Heart left ventricle (tissue), 16 donors: ENCODE measurements around the gene XYLT2. TPM values are rescaled to one million over a fixed set of nuclear protein-coding genes. Genes with fewer than 3 reads are reported as not detected.

Source experiments
- ATAC-seq, 4 donors: fragments of 200-7000 bp; cut with Tn5 transposase; one replicate each; pipeline ENCODE4 v1.9.1; 2020 to 2022; ENCODE audit warnings: moderate library complexity in 4 of 4, mild to moderate bottlenecking in 3 of 4, moderate number of reproducible peaks in 1 of 4
- DNase-seq, 5 donors: peaks; one replicate each; pipeline ENCODE4 v3.0.0-alpha.2; 2020
- H3K27ac ChIP-seq, 12 donors: fragments of 200-600 bp; sonication (generic) in 4 of 12; one replicate each; pipeline versions ENCODE4 v1.5.0 to v1.8.0; 2016 to 2022; ENCODE audit warnings: mild to moderate bottlenecking in 2 of 12
- H3K27me3 ChIP-seq, 9 donors: fragments of 200-600 bp; sonication (generic) in 2 of 9; one replicate each; pipeline versions ENCODE4 v1.5.1 to v1.8.0; 2016 to 2022; ENCODE audit warnings: mild to moderate bottlenecking in 3 of 9
- H3K36me3 ChIP-seq, 9 donors: fragments of 200-600 bp; sonication (generic) in 2 of 9; one replicate each; pipeline versions ENCODE4 v1.5.0 to v1.8.0; 2018 to 2022; ENCODE audit warnings: mild to moderate bottlenecking in 2 of 9
- H3K4me1 ChIP-seq, 12 donors: fragments of 200-600 bp; sonication (generic) in 4 of 12; one replicate each; pipeline versions ENCODE4 v1.5.0 to v1.8.0; 2016 to 2022; ENCODE audit warnings: mild to moderate bottlenecking in 3 of 12
- H3K4me3 ChIP-seq, 12 donors: fragments of 200-600 bp; sonication (generic) in 4 of 12; one replicate each; pipeline versions ENCODE4 v1.5.0 to v1.8.0; 2017 to 2022; ENCODE audit warnings: mild to moderate bottlenecking in 9 of 12, moderate library complexity in 4 of 12
- H3K9me3 ChIP-seq, 12 donors: fragments of 200-600 bp; sonication (generic) in 4 of 12; one replicate each; pipeline versions ENCODE4 v1.5.0 to v1.8.0; 2016 to 2022; ENCODE audit warnings: mild to moderate bottlenecking in 1 of 12
- CTCF ChIP-seq, 12 donors: fragments of 200-600 bp; sonication (generic) in 4 of 12; IDR thresholded peaks; one replicate each; pipeline versions ENCODE4 v1.5.0 to v1.8.0; 2018 to 2022; ENCODE audit warnings: antibody characterized with exemption in 12 of 12, mild to moderate bottlenecking in 5 of 12
- POLR2A ChIP-seq, 2 donors: fragments of 450-650 bp; IDR thresholded peaks; one replicate each; pipeline ENCODE4 v1.6.1; 2017; ENCODE audit warnings: antibody characterized with exemption in 2 of 2, mild to moderate bottlenecking in 2 of 2, moderate library complexity in 2 of 2
- WGBS, 4 donors: extraction: QIAGEN DNeasy Blood & Tissue Kit in 2 of 4; methylation state at CpG; one replicate each; pipeline versions ENCODE4 v1.1.5 to v1.1.7; 2013 to 2018; 5-methylcytosine and 5-hydroxymethylcytosine counted together
- intact Hi-C, 10 donors: fragments of 100-400 bp; cut with DNase I; formaldehyde crosslinking; loops; one replicate each; pipeline versions ENCODE4 v1.11.1 to v1.14.2; 2022
- polyA plus RNA-seq, 2 donors: library from polyadenylated mRNA; stranded (reverse); fragments of 200-250 nt; gene quantifications; one replicate each; pipeline ENCODE4 v1.2.3, GENCODE V29; 2013
- total RNA-seq, 9 donors: library from RNA; depleted of rRNA in 2 of 9; stranded (reverse); fragments of >200 nt in 2 of 9; fragmentation: NEBNext Ultra II Directional in 3 of 9; extraction: Animal tissue kit (Norgen Biotek cat#: 25700) in 3 of 9; gene quantifications; one replicate each; pipeline versions ENCODE4 v1.1.0 to v1.2.4, GENCODE V29; 2016 to 2023
- donor health status: ischemic (EF 13 %, LVEDD 7.1; RV severe dilation, severe dysfunction).
- donor health status: healthy with polysubstance abuse.
- donor health status: DM: no; HTN: yes; CAD: no.
- donor health status: DM: no; HTN: no; CAD: no.
- donor health status: ischemic (EF 25% LVEDD 6.9; RV normal size, moderate dysfunction).
- donor health status: ischemic (EF 25% LVEDD 5.7; RV mildly dilated, moderate dysfunction).
- donor health status: healthy.
- donor health status: DM: yes; HTN: yes; CAD: no.
- donor health status: ischemic (EF 35%, LVEDD 5.7; RV mildly dilated, moderate dysfunction).
- donor health status: nonischemic (EF 11% LVEDD 7.7; RV severe dilation, severe dysfunction).
- donor health status: DM: yes; HTN: yes; CAD: no.
- donor health status: PGD.
- donor health status: ischemic (EF 29% LVEDD 5.4; RV normal size, mild dysfunction).
- donor health status: nonischemic (EF 23%, LVEDD 6.1; RV moderate dilation, normal function).

The XYLT2 gene
- total and polyA plus RNA-seq, 11 donors: 9.5 to 19.2 (median 13.3) TPM

GRCh38 chr17:50381260-50381815, 35.4 kb downstream of the XYLT2 start:
- Histone ChIP-seq H3K4me1 (peaks cover 0 to 6% (median 0%) of the 10 kb centered on the region in 12 donors), H3K36me3 (peaks cover 3 to 67% (median 56%) of the 10 kb centered on the region in 9 donors), H3K27ac (no peak overlapping the region), H3K27me3 (no peaks in the 10 kb centered on the region), H3K4me3 (no peak overlapping the region), H3K9me3 (no peaks in the 10 kb centered on the region)
- DNase-seq (no peak), ATAC-seq (no peak)
- intact Hi-C loops: no loop called here
- WGBS, 4 donors: 89 to 92% (median 89%) methylated on average over 7 of the region's 7 CpGs
- TF ChIP-seq CTCF (IDR thresholded peaks at IDR 0.05): no peak
- TF ChIP-seq POLR2A (IDR thresholded peaks at IDR 0.05): no peak

- Histone ChIP-seq H3K4me1 (peaks cover 0 to 6% (median 0%) of the 10 kb centered on the region in 12 donors), H3K36me3 (peaks cover 3 to 72% (median 62%) of the 10 kb centered on the region in 9 donors), H3K9me3 (no peaks in the 10 kb centered on the region), H3K27ac (no peak overlapping the region), H3K4me3 (no peak overlapping the region), H3K27me3 (no peaks in the 10 kb centered on the region)
- peak in 1 of 4 donors; percentile 13 for ATAC-seq
- intact Hi-C loops: no loop called here
- 30 to 48% (median 39%) methylated on average over 3 of the region's 3 CpGs for WGBS, 4 donors
- no peak for DNase-seq
- TF ChIP-seq CTCF (IDR thresholded peaks at IDR 0.05): no peak
- no peak for TF ChIP-seq POLR2A (IDR thresholded peaks at IDR 0.05)
These were observed 36.0 kb downstream of the XYLT2 start for GRCh38 chr17:50381920-50382319.

- DNase-seq (no peak), ATAC-seq (no peak)
- H3K4me1 ChIP-seq: peaks cover 0 to 6% (median 0%) of the 10 kb centered on the region in 12 donors
- no peaks in the 10 kb centered on the region for H3K27me3 ChIP-seq
- H3K4me3 ChIP-seq: no peak overlapping the region
- WGBS, 4 donors: 91 to 99% (median 94%) methylated on average over 10 to 12 of the region's 12 CpGs
- H3K9me3 ChIP-seq: no peaks in the 10 kb centered on the region
- TF ChIP-seq POLR2A (IDR thresholded peaks at IDR 0.05) (no peak), CTCF (IDR thresholded peaks at IDR 0.05) (no peak)
- intact Hi-C loops: no loop called here
- H3K36me3 ChIP-seq: peaks cover 3 to 83% (median 72%) of the 10 kb centered on the region in 9 donors
- no peak overlapping the region for H3K27ac ChIP-seq
These were observed 37.0 kb downstream of the XYLT2 start for GRCh38 chr17:50382931-50383330.

DNA sequence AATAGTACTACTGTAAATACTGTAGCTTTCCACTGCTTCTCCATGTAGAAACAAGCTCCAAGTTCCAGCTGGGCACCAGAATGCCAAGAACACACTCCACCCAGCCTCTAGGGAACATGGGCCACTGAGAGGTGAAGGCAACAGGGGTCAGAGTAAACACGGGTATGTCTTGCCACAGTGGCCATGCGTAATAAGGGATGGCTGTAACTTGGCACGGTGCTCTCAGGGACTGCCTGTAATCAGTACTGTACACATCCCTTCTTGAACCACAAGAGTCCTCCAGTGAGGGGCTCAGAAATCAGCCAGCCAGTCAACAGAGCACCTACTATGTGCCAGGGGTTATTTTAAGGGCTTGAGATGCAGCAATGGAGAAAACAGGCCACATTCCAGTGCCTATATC, 40.6 kb downstream of the XYLT2 start:
- TF ChIP-seq CTCF (IDR thresholded peaks at IDR 0.05): no peak
- Histone ChIP-seq H3K27me3 (no peaks in the 10 kb centered on the region), H3K4me3 (no peak overlapping the region), H3K36me3 (peaks cover 3 to 100% (median 99%) of the 10 kb centered on the region in 9 donors), H3K27ac (no peak overlapping the region), H3K4me1 (peaks cover 0 to 5% (median 0%) of the 10 kb centered on the region in 12 donors), H3K9me3 (no peaks in the 10 kb centered on the region)
- intact Hi-C loops: no loop called here
- no peak for ATAC-seq
- DNase-seq: no peak
- WGBS, 4 donors: 64 to 77% (median 75%) methylated on average over 3 of the region's 3 CpGs
